G401 (cell line): ENCODE measurements around the gene IL1R1. TPM values are rescaled to one million over a fixed set of nuclear protein-coding genes. Genes with fewer than 3 reads are reported as not detected.
"Not testable (repeated sequence)": the region's sequence is repeated elsewhere in the genome, so short reads cannot be mapped to it uniquely, and the experiment has no call there.

Experiments
- DNase-seq: peaks from one replicate; pipeline ENCODE4 v3.0.0-alpha.2; 2015; ENCODE audit warnings: low spot score
- in situ Hi-C: cut with HindIII; loops from 2 replicates; pipeline ENCODE4 v1.10.0; 2016; ENCODE audit warnings: low sequenced_read_pairs, mixed read lengths
- total RNA-seq: library from RNA; depleted of rRNA; stranded (reverse); fragments of >200 nt; shearing (Covaris generic); gene quantifications from 2 replicates; pipeline ENCODE4 v1.2.3, GENCODE V29; 2014

Gene IL1R1
- total RNA-seq, 1 experiment from 2014 or later = not detected

- in situ Hi-C loops = no loop called here
- DNase-seq = no peak
Measured at GRCh38 chr2:102110171-102110570, 32.4 kb upstream of the IL1R1 start.

GRCh38 chr2:102110596-102111334 is 31.8 kb upstream of the IL1R1 start:
- in situ Hi-C loops = no loop called here
- no peak for DNase-seq

GRCh38 chr2:102111823-102112222 is 30.7 kb upstream of the IL1R1 start:
- in situ Hi-C loops = no loop called here

GRCh38 chr2:102112271-102112670 is 30.3 kb upstream of the IL1R1 start:
- no peak for DNase-seq
- in situ Hi-C loops = no loop called here

More at GRCh38 chr2:102111823-102112222, 30.7 kb upstream of the IL1R1 start:
- DNase-seq = no peak

- in situ Hi-C loops = no loop called here
- no peak for DNase-seq
Measured at GRCh38 chr2:102112692-102113665, 29.6 kb upstream of the IL1R1 start.

- DNase-seq = no peak
- in situ Hi-C loops = no loop called here
Measured at GRCh38 chr2:102114290-102114721, 28.2 kb upstream of the IL1R1 start.

- no peak for DNase-seq
- in situ Hi-C loops = no loop called here
Measured at GRCh38 chr2:102114851-102115497, 27.6 kb upstream of the IL1R1 start.

- in situ Hi-C loops = no loop called here
- no peak for DNase-seq
Measured at GRCh38 chr2:102116630-102117471, 25.7 kb upstream of the IL1R1 start.

- in situ Hi-C loops = no loop called here
- DNase-seq = no peak
Measured at GRCh38 chr2:102117472-102117858, 25.1 kb upstream of the IL1R1 start.

GRCh38 chr2:102119255-102119654 is 23.3 kb upstream of the IL1R1 start:
- in situ Hi-C loops = no loop called here

GRCh38 chr2:102120261-102120660 is 22.3 kb upstream of the IL1R1 start:
- DNase-seq = no peak
- in situ Hi-C loops = no loop called here

More at GRCh38 chr2:102119255-102119654, 23.3 kb upstream of the IL1R1 start:
- no peak for DNase-seq

GRCh38 chr2:102120701-102121159 is 21.8 kb upstream of the IL1R1 start:
- DNase-seq = no peak
- in situ Hi-C loops = no loop called here

GRCh38 chr2:102122115-102122514 is 20.4 kb upstream of the IL1R1 start:
- in situ Hi-C loops = no loop called here

GRCh38 chr2:102122909-102123308 is 19.6 kb upstream of the IL1R1 start:
- no peak for DNase-seq
- in situ Hi-C loops = no loop called here

More at GRCh38 chr2:102122115-102122514, 20.4 kb upstream of the IL1R1 start:
- DNase-seq = no peak

- in situ Hi-C loops = not testable (repeated sequence)
Measured at GRCh38 chr2:102124421-102124820, 18.1 kb upstream of the IL1R1 start.

GRCh38 chr2:102126169-102126568 is 16.4 kb upstream of the IL1R1 start:
- in situ Hi-C loops = no loop called here
- no peak for DNase-seq

More at GRCh38 chr2:102124421-102124820, 18.1 kb upstream of the IL1R1 start:
- DNase-seq = not testable (repeated sequence)

GRCh38 chr2:102126660-102127059 is 15.9 kb upstream of the IL1R1 start:
- in situ Hi-C loops = no loop called here
- no peak for DNase-seq

GRCh38 chr2:102129082-102129481 is 13.5 kb upstream of the IL1R1 start:
- no peak for DNase-seq
- in situ Hi-C loops = no loop called here
